ENCODE data around the gene CD209.

- TF ChIP-seq CTCF (IDR thresholded peaks at IDR 0.05) = no peak
- no peak for TF ChIP-seq ZFX (IDR thresholded peaks at IDR 0.05; ENCODE audit: borderline replicate concordance)
Observed at GRCh38 chr19:7773841-7774240, 26.5 kb upstream of the CD209 start.
